GM23248 (cell line): ENCODE measurements around the gene GTPBP1. TPM values are rescaled to one million over a fixed set of nuclear protein-coding genes. Genes with fewer than 3 reads are reported as not detected.

Source experiments
- DNase-seq: peaks from one replicate; pipeline ENCODE4 v3.0.0-alpha.2; 2015
- H2AFZ ChIP-seq: fragments of 200-600 bp; sonication (generic); 2 replicates; pipeline ENCODE4 v1.6.1; 2016; ENCODE audit warnings: antibody characterized with exemption
- H3F3A ChIP-seq: fragments of 200-600 bp; sonication (generic); 2 replicates; pipeline ENCODE4 v1.6.1; 2016; ENCODE audit warnings: mild to moderate bottlenecking, antibody characterized with exemption, mixed run types; ENCODE audit not compliant: insufficient read depth
- H3K27ac ChIP-seq: fragments of 200-600 bp; sonication (generic); 2 replicates; pipeline ENCODE4 v1.5.1; 2016; ENCODE audit warnings: mild to moderate bottlenecking
- H3K27me3 ChIP-seq: fragments of 200-600 bp; sonication (generic); replicated peaks from 2 replicates; pipeline ENCODE4 v1.6.1; 2016; ENCODE audit warnings: mild to moderate bottlenecking; ENCODE audit not compliant: insufficient read depth
- H3K36me3 ChIP-seq: fragments of 200-600 bp; sonication (generic); 2 replicates; pipeline ENCODE4 v1.6.1; 2016; ENCODE audit warnings: low read depth, mild to moderate bottlenecking
- H3K4me1 ChIP-seq: fragments of 200-600 bp; sonication (generic); 2 replicates; pipeline ENCODE4 v1.6.1; 2016; ENCODE audit warnings: mild to moderate bottlenecking; ENCODE audit not compliant: insufficient read depth
- H3K4me2 ChIP-seq: fragments of 200-600 bp; sonication (generic); one replicate; pipeline ENCODE4 v1.6.1; 2016; ENCODE audit warnings: mild to moderate bottlenecking; ENCODE audit not compliant: unreplicated experiment
- H3K4me3 ChIP-seq: fragments of 200-600 bp; sonication (generic); 2 replicates; pipeline ENCODE4 v1.5.1; 2016; ENCODE audit warnings: mild to moderate bottlenecking
- H3K79me2 ChIP-seq: fragments of 200-600 bp; sonication (generic); 2 replicates; pipeline ENCODE4 v1.6.1; 2016; ENCODE audit warnings: mild to moderate bottlenecking; ENCODE audit not compliant: insufficient read depth
- H3K9ac ChIP-seq: fragments of 200-600 bp; sonication (generic); 2 replicates; pipeline ENCODE4 v1.6.1; 2016; ENCODE audit warnings: mild to moderate bottlenecking
- H3K9me2 ChIP-seq: fragments of 200-600 bp; sonication (generic); 2 replicates; pipeline ENCODE4 v1.6.1; 2016; ENCODE audit warnings: mixed run types, mild to moderate bottlenecking, moderate library complexity; ENCODE audit not compliant: insufficient read depth
- H3K9me3 ChIP-seq: fragments of 200-600 bp; sonication (generic); one replicate; pipeline ENCODE4 v1.6.1; 2017; ENCODE audit warnings: low read depth
- H4K20me1 ChIP-seq: fragments of 200-600 bp; sonication (generic); 2 replicates; pipeline ENCODE4 v1.6.0; 2016; ENCODE audit not compliant: insufficient read depth
- EZH2 ChIP-seq: fragments of 200-600 bp; sonication (generic); IDR thresholded peaks from 2 replicates; pipeline ENCODE4 v1.6.1; 2018; ENCODE audit warnings: antibody characterized with exemption, mild to moderate bottlenecking; ENCODE audit not compliant: insufficient read depth, poor library complexity, severe bottlenecking
- EZH2phosphoT487 ChIP-seq: fragments of 200-600 bp; sonication (generic); IDR thresholded peaks from 2 replicates; pipeline ENCODE4 v1.6.1; 2018; ENCODE audit warnings: antibody characterized with exemption, moderate library complexity, mild to moderate bottlenecking, low read depth; ENCODE audit not compliant: insufficient read depth
- WGBS, 2 experiments: methylation state at CpG; one replicate each; pipeline ENCODE4 v1.1.6; 2015 to 2017; ENCODE audit warnings: low lambda C conversion rate in 2 of 2, low coverage in 1 of 2; ENCODE audit errors: missing lambda C conversion rate in 2 of 2; 5-methylcytosine and 5-hydroxymethylcytosine counted together
- in situ Hi-C: fragments of 300-500 bp; cut with MboI; formaldehyde crosslinking; loops from 2 replicates; pipeline ENCODE4 v1.15.0; 2020
- polyA plus RNA-seq: library from polyadenylated mRNA; unstranded; fragments of >200 nt; fragmentation: Nextera tagmentation; extraction: Ambion mirVana; gene quantifications from 2 replicates; pipeline ENCODE4 v1.2.1, GENCODE V29; 2016
- total RNA-seq: library from RNA; depleted of rRNA; stranded (reverse); fragments of >200 nt; shearing (Covaris generic); gene quantifications from 2 replicates; pipeline ENCODE4 v1.2.3, GENCODE V29; 2014

The GTPBP1 gene
- total and polyA plus RNA-seq, 2 experiments from 2014 or later: 10.0 to 26.9 TPM

DNA sequence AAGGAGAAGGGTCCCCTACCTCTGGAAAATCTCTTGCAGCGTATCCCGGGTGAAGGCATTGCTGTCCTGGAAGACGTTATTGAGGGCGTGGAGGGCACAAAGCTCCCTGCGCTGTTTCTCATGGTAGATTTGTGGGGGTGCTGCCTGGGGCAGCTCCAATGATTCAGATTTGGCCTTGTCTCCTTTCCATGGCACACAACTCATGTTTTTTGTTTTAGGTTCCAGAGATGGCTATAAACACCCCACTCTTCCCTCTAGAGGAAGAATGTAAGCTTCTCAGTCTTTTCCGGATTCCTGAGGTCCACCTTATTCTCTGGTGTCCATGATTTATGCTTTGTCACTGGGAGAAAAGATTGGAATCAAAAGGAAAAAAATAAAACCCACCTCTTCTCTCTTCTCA is 6.0 kb upstream of the GTPBP1 start:
- no peaks in the 10 kb centered on the region for H4K20me1 ChIP-seq
- 0 to 5% methylated on average over 6 of the region's 6 CpGs for WGBS, 2 experiments
- TF ChIP-seq EZH2 (no peak), EZH2phosphoT487 (no peak)
- H3K9ac ChIP-seq: peak overlapping the region; percentile 99
- H3K79me2 ChIP-seq: peaks cover 53% of the 10 kb centered on the region
- H3K27me3 ChIP-seq: no peaks in the 10 kb centered on the region
- peaks cover 45% of the 10 kb centered on the region for H3F3A ChIP-seq
- peak overlapping the region; percentile 97 for H3K27ac ChIP-seq
- peaks cover 45% of the 10 kb centered on the region for H3K4me1 ChIP-seq
- H3K4me2 ChIP-seq: peak overlapping the region; percentile 95
- H2AFZ ChIP-seq: 0 out of 2 replicates have a peak overlapping the region, but pooled peaks have one; percentile 36
- no peaks in the 10 kb centered on the region for H3K9me2 ChIP-seq
- peak overlapping the region; percentile 87 for H3K4me3 ChIP-seq
- no peaks in the 10 kb centered on the region for H3K36me3 ChIP-seq
- DNase-seq: peak; percentile 83
- no peaks in the 10 kb centered on the region for H3K9me3 ChIP-seq
- in situ Hi-C loops: no loop called here

DNA sequence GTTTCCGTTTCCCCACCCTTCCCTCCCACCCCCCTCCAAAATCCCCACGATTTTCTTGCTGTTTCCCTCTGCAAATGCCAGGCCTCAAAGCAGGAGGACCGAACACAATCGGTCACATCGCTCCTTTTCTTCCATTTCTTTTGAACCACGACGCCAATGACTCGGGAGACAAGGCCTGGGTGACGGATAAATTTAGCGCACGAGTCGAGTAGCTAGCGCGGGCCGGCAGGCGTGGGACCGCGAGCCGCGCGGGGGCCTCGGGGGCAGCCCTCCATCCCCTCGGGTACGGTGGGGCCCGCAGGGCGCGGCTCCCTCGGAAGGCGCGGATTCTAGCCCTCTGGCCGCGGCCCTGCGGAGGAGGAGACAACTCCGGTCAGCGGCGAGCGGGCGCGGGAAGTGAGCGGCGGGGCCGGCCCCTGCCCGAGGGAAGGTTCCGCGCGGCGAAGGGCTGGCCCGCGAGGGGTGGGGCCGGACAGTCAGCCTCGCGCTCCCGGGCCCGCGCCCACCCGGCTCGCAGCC is 5.4 kb upstream of the GTPBP1 start:
- 1 to 2% methylated on average over 33 to 54 of the region's 57 CpGs for WGBS, 2 experiments
- no peaks in the 10 kb centered on the region for H4K20me1 ChIP-seq
- H3K9ac ChIP-seq: peak overlapping the region; percentile 99
- no peaks in the 10 kb centered on the region for H3K36me3 ChIP-seq
- peak overlapping the region; percentile 97 for H3K27ac ChIP-seq
- peak; percentile 82 for DNase-seq
- peak overlapping the region; percentile 95 for H3K4me2 ChIP-seq
- peak overlapping the region; percentile 87 for H3K4me3 ChIP-seq
- peaks cover 48% of the 10 kb centered on the region for H3F3A ChIP-seq
- peaks cover 43% of the 10 kb centered on the region for H3K4me1 ChIP-seq
- H3K9me3 ChIP-seq: no peaks in the 10 kb centered on the region
- H3K27me3 ChIP-seq: no peaks in the 10 kb centered on the region
- in situ Hi-C loops: no loop called here
- TF ChIP-seq EZH2phosphoT487: no peak
- no peak for TF ChIP-seq EZH2
- H2AFZ ChIP-seq: peak overlapping the region; percentile 36
- H3K9me2 ChIP-seq: no peaks in the 10 kb centered on the region
- peaks cover 47% of the 10 kb centered on the region for H3K79me2 ChIP-seq

DNA sequence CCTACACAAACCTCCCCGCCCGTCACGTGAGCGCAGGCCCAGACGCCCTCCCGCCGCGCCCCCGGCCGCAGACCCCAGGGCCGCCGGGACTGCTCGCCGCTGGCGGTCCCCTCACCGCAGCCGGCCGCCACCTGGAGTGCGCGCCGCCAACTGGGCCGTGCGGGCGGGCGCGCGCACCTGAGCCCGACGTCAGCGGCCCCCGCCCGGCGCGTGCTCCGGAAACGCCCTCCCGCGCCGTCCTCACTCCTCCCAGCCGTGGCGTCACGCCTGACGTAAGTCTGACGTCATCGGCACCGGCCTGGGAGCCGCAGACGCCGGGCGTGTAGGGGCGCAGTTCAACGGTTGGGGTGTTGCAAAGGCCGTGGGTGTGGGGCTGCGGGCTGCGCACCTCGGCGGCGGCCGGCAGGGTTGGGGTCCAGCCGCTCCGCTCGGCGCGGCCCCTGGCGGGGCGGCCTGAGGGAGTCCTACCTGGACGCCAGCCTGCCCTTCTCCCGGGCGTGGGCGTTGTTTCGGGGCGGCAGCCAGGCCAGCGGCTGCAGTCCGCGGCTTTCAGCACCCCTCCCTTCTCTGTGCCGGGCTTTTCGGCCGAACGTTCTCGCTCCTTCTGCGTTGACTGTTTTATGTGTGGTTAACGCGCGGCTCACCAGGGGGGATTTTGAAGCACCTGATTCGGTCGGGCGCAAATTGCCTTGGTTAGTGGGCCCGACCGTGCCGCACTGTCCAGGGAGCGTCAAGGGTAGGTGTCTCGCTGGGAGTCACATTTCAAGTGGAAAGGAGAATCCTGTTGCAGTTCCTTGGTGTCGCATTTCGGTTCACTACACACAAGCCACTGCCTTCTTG is 4.7 kb upstream of the GTPBP1 start, which contains the start of gene JOSD1:
JOSD1 (minus strand) TSS at position 155 of the 840 bp plus-strand sequence. CDS start 956 bp downstream, outside the sequence.
- Histone ChIP-seq H3K4me3 (peak within 1 kb of the TSS; percentile 87), H3K79me2 (peaks cover 42% of the 10 kb centered on the region), H4K20me1 (no peaks in the 10 kb centered on the region), H3K9me3 (no peaks in the 10 kb centered on the region), H3F3A (peaks cover 46% of the 10 kb centered on the region), H3K9ac (peak within 1 kb of the TSS; percentile 99), H3K36me3 (no peaks in the 10 kb centered on the region), H3K27me3 (no peaks in the 10 kb centered on the region), H3K27ac (peak within 1 kb of the TSS; percentile 97), H3K4me1 (peaks cover 42% of the 10 kb centered on the region), H3K4me2 (peak within 1 kb of the TSS; percentile 95), H2AFZ (peak within 1 kb of the TSS; percentile 72), H3K9me2 (no peaks in the 10 kb centered on the region)
- in situ Hi-C loops: no loop called here
- WGBS, 2 experiments: 1% methylated on average over 65 to 84 of the region's 94 CpGs
- TF ChIP-seq EZH2phosphoT487: no peak
- TF ChIP-seq EZH2: no peak
- peak; percentile 96 for DNase-seq

DNA sequence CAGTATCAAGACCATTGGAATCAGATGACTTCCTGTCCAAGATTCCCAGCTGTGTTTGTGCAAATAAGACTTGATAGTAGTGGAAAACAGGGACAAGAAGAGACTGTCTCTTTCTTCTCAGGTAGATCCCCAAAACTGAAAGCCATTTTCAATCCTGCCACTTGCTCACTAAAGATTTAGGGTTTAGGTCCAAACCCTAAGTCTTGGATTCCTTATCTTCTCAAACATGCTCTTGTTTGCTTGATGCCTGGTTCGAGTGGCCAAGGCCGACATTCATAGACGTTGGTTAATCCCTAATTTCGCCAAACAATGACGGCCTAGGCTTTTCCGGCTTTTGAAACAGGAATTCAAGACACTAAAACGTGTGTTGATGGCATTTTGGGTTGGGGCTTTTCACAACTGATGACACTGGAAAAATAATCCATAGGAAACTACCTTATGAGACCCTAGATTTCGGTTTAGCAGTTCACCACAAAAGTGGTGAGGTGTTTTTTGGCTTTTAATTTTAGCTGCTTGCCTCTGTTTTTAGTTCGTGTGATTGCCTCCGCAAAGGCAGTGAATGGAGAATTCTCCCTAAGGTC is 1.0 kb upstream of the GTPBP1 start:
- peaks cover 10% of the 10 kb centered on the region; the same call in 1 of the 2 replicates for H4K20me1 ChIP-seq
- in situ Hi-C loops: no loop called here
- peak overlapping the region; percentile 66 for H3K4me3 ChIP-seq
- peak overlapping the region; percentile 86 for H3K4me2 ChIP-seq
- H3F3A ChIP-seq: peaks cover 26% of the 10 kb centered on the region
- H3K79me2 ChIP-seq: peaks cover 46% of the 10 kb centered on the region
- peak overlapping the region; percentile 67 for H3K9ac ChIP-seq
- no peaks in the 10 kb centered on the region for H3K27me3 ChIP-seq
- peaks cover 20% of the 10 kb centered on the region for H3K4me1 ChIP-seq
- H2AFZ ChIP-seq: peak overlapping the region; percentile 86
- peak; percentile 19 for DNase-seq
- no peaks in the 10 kb centered on the region for H3K9me3 ChIP-seq
- H3K9me2 ChIP-seq: no peaks in the 10 kb centered on the region
- WGBS, 2 experiments: 21 to 24% methylated on average over 10 of the region's 10 CpGs
- H3K27ac ChIP-seq: peak overlapping the region; percentile 70
- TF ChIP-seq EZH2 (no peak), EZH2phosphoT487 (no peak)
- H3K36me3 ChIP-seq: no peaks in the 10 kb centered on the region
